Suprapubic skin (tissue), 4 donors: ENCODE measurements around the gene ADCY4.

ENCODE experiments used
- CTCF ChIP-seq, 2 donors: fragments of 200-600 bp in 1 of 2; fragments of 450-650 bp in 1 of 2; sonication (generic) in 1 of 2; IDR thresholded peaks; one replicate each; pipeline ENCODE4 v1.5.1; 2016 to 2019; ENCODE audit warnings: antibody characterized with exemption in 2 of 2, mild to moderate bottlenecking in 1 of 2, moderate library complexity in 1 of 2
- EP300 ChIP-seq: sonication (generic); formaldehyde crosslinking; IDR thresholded peaks from one replicate; pipeline ENCODE4 v1.6.1; 2017; ENCODE audit warnings: antibody characterized with exemption
- POLR2A ChIP-seq, 2 donors: fragments of 450-650 bp; IDR thresholded peaks; one replicate each; pipeline ENCODE4 v1.6.1; 2017; ENCODE audit warnings: antibody characterized with exemption in 2 of 2, mild to moderate bottlenecking in 2 of 2, moderate library complexity in 2 of 2
- POLR2AphosphoS5 ChIP-seq, 3 donors: sonication (generic); formaldehyde crosslinking; IDR thresholded peaks; one replicate each; pipeline ENCODE4 v1.6.1; 2017; ENCODE audit warnings: antibody characterized with exemption in 3 of 3

- no peak for TF ChIP-seq CTCF (IDR thresholded peaks at IDR 0.05)
- no peak for TF ChIP-seq POLR2A (IDR thresholded peaks at IDR 0.05)
- no peak for TF ChIP-seq POLR2AphosphoS5 (IDR thresholded peaks at IDR 0.05)
- no peak for TF ChIP-seq EP300
Measured at GRCh38 chr14:24291446-24292117, 43.3 kb downstream of the ADCY4 start.
